HepG2 (cell line): ENCODE data around the gene FBXL12. TPM values are rescaled to one million over a fixed set of nuclear protein-coding genes. Genes with fewer than 3 reads are reported as not detected.
A peak's percentile ranks its signal among the peaks of the same experiment; 100 is the strongest.

Experiments
- AHR ChIP-seq: IDR thresholded peaks from 2 replicates; pipeline ENCODE4 v1.6.1; 2018; ENCODE audit warnings: missing genetic modification reagents, missing compliant biosample characterization
- ARID3A ChIP-seq: IDR thresholded peaks from 2 replicates; pipeline ENCODE4 v1.6.1; 2012; ENCODE audit warnings: low read depth, low read length, improper control_type of control experiment
- ATRX ChIP-seq: sonication (generic); formaldehyde crosslinking; IDR thresholded peaks from 2 replicates; pipeline ENCODE4 v1.4.0; 2020; ENCODE audit warnings: missing genetic modification reagents, borderline replicate concordance
- ERF ChIP-seq: IDR thresholded peaks from 2 replicates; pipeline ENCODE4 v1.6.1; 2018; ENCODE audit warnings: missing biosample characterization, missing genetic modification reagents
- EZH2 ChIP-seq: conservative IDR thresholded peaks from 2 replicates; pipeline ENCODE4 v1.6.1; 2012; ENCODE audit warnings: mild to moderate bottlenecking, low read depth, low read length, moderate library complexity
- FLYWCH1 ChIP-seq: sonication (generic); formaldehyde crosslinking; IDR thresholded peaks from 2 replicates; pipeline ENCODE4 v1.8.1; 2023; ENCODE audit warnings: mild to moderate bottlenecking, missing genetic modification reagents
- HNF1B ChIP-seq: sonication (generic); formaldehyde crosslinking; IDR thresholded peaks from 2 replicates; pipeline ENCODE4 v1.5.1; 2020; ENCODE audit warnings: mild to moderate bottlenecking, moderate library complexity, missing genetic modification reagents
- JUN ChIP-seq: sonication (generic); formaldehyde crosslinking; IDR thresholded peaks from 2 replicates; pipeline ENCODE4 v1.4.0; 2020; ENCODE audit warnings: mild to moderate bottlenecking, missing genetic modification reagents
- LCORL ChIP-seq, 2 experiments: fragments of 450-650 bp in 1 of 2; sonication (generic) in 1 of 2; formaldehyde crosslinking in 1 of 2; IDR thresholded peaks; 2 replicates each; pipeline versions ENCODE4 v1.5.0 to v1.6.1; 2017 to 2020; ENCODE audit warnings: antibody characterized with exemption in 1 of 2, missing genetic modification reagents in 1 of 2
- MTERF4 ChIP-seq: sonication (generic); formaldehyde crosslinking; IDR thresholded peaks from 2 replicates; pipeline ENCODE4 v1.8.0; 2023; ENCODE audit warnings: mild to moderate bottlenecking, missing genetic modification reagents
- NFIC ChIP-seq: IDR thresholded peaks from 2 replicates; pipeline ENCODE4 v1.6.1; 2012; ENCODE audit warnings: mild to moderate bottlenecking, low read length, inconsistent platforms
- RNF219 ChIP-seq: sonication (generic); formaldehyde crosslinking; IDR thresholded peaks from 2 replicates; pipeline ENCODE4 v1.5.0; 2020; ENCODE audit warnings: mild to moderate bottlenecking, missing genetic modification reagents
- SP2 ChIP-seq: sonication (generic); formaldehyde crosslinking; IDR thresholded peaks from 2 replicates; pipeline ENCODE4 v1.5.1; 2020; ENCODE audit warnings: mild to moderate bottlenecking, missing genetic modification reagents
- TP53 ChIP-seq: sonication (generic); formaldehyde crosslinking; conservative IDR thresholded peaks from 2 replicates; pipeline ENCODE4 v1.4.0; 2020; ENCODE audit warnings: missing genetic modification reagents
- ZBTB34 ChIP-seq: sonication (generic); formaldehyde crosslinking; IDR thresholded peaks from 2 replicates; pipeline ENCODE4 v1.8.0; 2022; ENCODE audit warnings: mild to moderate bottlenecking, missing genetic modification reagents
- ZNF34 ChIP-seq: sonication (generic); formaldehyde crosslinking; IDR thresholded peaks from 2 replicates; pipeline ENCODE4 v1.4.0; 2020; ENCODE audit warnings: mild to moderate bottlenecking, missing genetic modification reagents, borderline replicate concordance
- ZNF468 ChIP-seq: sonication (generic); formaldehyde crosslinking; IDR thresholded peaks from 2 replicates; pipeline ENCODE4 v1.8.0; 2022; ENCODE audit warnings: mild to moderate bottlenecking, moderate library complexity, missing genetic modification reagents
- ZNF703 ChIP-seq: sonication (generic); formaldehyde crosslinking; IDR thresholded peaks from 2 replicates; pipeline ENCODE4 v1.5.1; 2020; ENCODE audit warnings: missing genetic modification reagents, mild to moderate bottlenecking, moderate library complexity, borderline replicate concordance
- ZNF839 ChIP-seq: sonication (generic); formaldehyde crosslinking; IDR thresholded peaks from 2 replicates; pipeline ENCODE4 v1.4.0; 2020; ENCODE audit warnings: missing genetic modification reagents, mild to moderate bottlenecking, borderline replicate concordance
- polyA plus RNA-seq, 8 experiments: library from polyadenylated mRNA; depleted of rRNA in 3 of 8; stranded (reverse) in 7 of 8; unstranded in 1 of 8; fragments of >200 nt; fragmentation: Illumina TruSeq in 4 of 8; extraction: Trizol in 4 of 8; gene quantifications; 2 replicates each; pipeline versions ENCODE4 v1.2.1 to v1.2.3, GENCODE V29; 2011 to 2016; ENCODE audit warnings: low read depth in 4 of 8, missing spikeins in 1 of 8, mixed read lengths in 1 of 8; ENCODE audit not compliant: insufficient read depth in 1 of 8
- total RNA-seq, 5 experiments: library from RNA; depleted of rRNA; stranded (reverse); fragments of >200 nt; fragmentation: Illumina TruSeq; extraction: Trizol; gene quantifications; 2 replicates each; pipeline ENCODE4 v1.2.3, GENCODE V29; 2016; ENCODE audit warnings: low read depth in 1 of 5

The FBXL12 gene
- total and polyA plus RNA-seq, 2 of the 13 experiments (the other 11 are each of a cell fraction or from before 2014, with no cell fraction given) = 20.4 to 23.1 TPM

- TF ChIP-seq LCORL (IDR thresholded peaks at IDR 0.05) (no peak), LCORL (CRISPR knock-in tag; IDR thresholded peaks at IDR 0.05) (peak; percentile 68; the same call in 1 of the 2 replicates), TP53 (CRISPR knock-in tag) (no peak), ERF (CRISPR knock-in tag) (peak; percentile 81), HNF1B (CRISPR knock-in tag) (peak; percentile 84), ZNF703 (CRISPR knock-in tag) (no peak; the same call in 1 of the 2 replicates), RNF219 (CRISPR knock-in tag) (no peak), AHR (CRISPR knock-in tag) (0 out of 2 replicates have a peak, but pooled peaks have one; percentile 57), ZNF468 (CRISPR knock-in tag) (no peak), ZNF34 (CRISPR knock-in tag) (no peak), NFIC (no peak), ZNF839 (CRISPR knock-in tag) (peak; percentile 72; the same call in 1 of the 2 replicates), ATRX (CRISPR knock-in tag) (no peak), JUN (CRISPR knock-in tag) (peak; percentile 44; the same call in 1 of the 2 replicates), ZBTB34 (CRISPR knock-in tag) (no peak), ARID3A (no peak), SP2 (peak; percentile 84), MTERF4 (CRISPR knock-in tag) (peak; percentile 84), FLYWCH1 (peak; percentile 88; the same call in 1 of the 2 replicates), EZH2 (no peak)
Measured at GRCh38 chr19:9827289-9828238, 8.7 kb upstream of the FBXL12 start, which contains the start of gene UBL5 (continued).
